Activated naive CD4-positive, alpha-beta T cell treated with anti-CD3 and anti-CD28 coated beads, Interleukin-2, amount 10 ng/mL, durations not matched to agents 7 days and 5 days (primary cell): ENCODE data around the gene APMAP.
A peak's percentile ranks its signal among the peaks of the same experiment; 100 is the strongest.
"Not testable (repeated sequence)": the region's sequence is repeated elsewhere in the genome, so short reads cannot be mapped to it uniquely, and the experiment has no call there.

Experiments
- CTCF ChIA-PET: fragments of 350-600 bp; sonication (Branson Sonifier 250); formaldehyde crosslinking; loops from one replicate; lab custom pipeline; 2021; ENCODE audit warnings: antibody characterized with exemption; lab: Charles Lee
- DNase-seq: peaks from one replicate; pipeline ENCODE4 v3.0.0-alpha.2; 2020
- H3K27ac Mint-ChIP-seq: one replicate; pipeline ENCODE4 v1.8.0; 2021; ENCODE audit warnings: mild to moderate bottlenecking, moderate library complexity, mixed read lengths
- H3K27me3 Mint-ChIP-seq: one replicate; pipeline ENCODE4 v1.8.0; 2021; ENCODE audit warnings: mild to moderate bottlenecking, mixed read lengths
- H3K36me3 Mint-ChIP-seq: one replicate; pipeline ENCODE4 v1.8.0; 2021; ENCODE audit warnings: mixed read lengths
- H3K4me1 Mint-ChIP-seq: one replicate; pipeline ENCODE4 v1.8.0; 2021; ENCODE audit warnings: mixed read lengths
- H3K4me3 Mint-ChIP-seq: one replicate; pipeline ENCODE4 v1.8.0; 2021; ENCODE audit warnings: mild to moderate bottlenecking, moderate library complexity, mixed read lengths
- H3K9me3 Mint-ChIP-seq: one replicate; pipeline ENCODE4 v1.8.0; 2021; ENCODE audit warnings: mixed read lengths

The APMAP gene

GRCh38 chr20:25007491-25008305, 15.1 kb upstream of the APMAP start:
- Mint-ChIP-seq H3K27ac (no peak overlapping the region), H3K4me1 (no peaks in the 10 kb centered on the region), H3K27me3 (no peaks in the 10 kb centered on the region), H3K36me3 (peaks cover 44% of the 10 kb centered on the region), H3K9me3 (no peaks in the 10 kb centered on the region), H3K4me3 (no peak overlapping the region)
- CTCF ChIA-PET: interaction anchor here (1.0 kb wide), 1 partner anchor 171 kb away, joined by 3 read pairs; no protein-coding TSS in a partner anchor
- no peak for DNase-seq

- H3K4me3 Mint-ChIP-seq: no peak overlapping the region
- no peak for DNase-seq
- H3K36me3 Mint-ChIP-seq: peaks cover 51% of the 10 kb centered on the region
- no peaks in the 10 kb centered on the region for H3K9me3 Mint-ChIP-seq
- H3K4me1 Mint-ChIP-seq: no peaks in the 10 kb centered on the region
- no peak overlapping the region for H3K27ac Mint-ChIP-seq
- no peaks in the 10 kb centered on the region for H3K27me3 Mint-ChIP-seq
- CTCF ChIA-PET: no interaction called here
Observed at GRCh38 chr20:25006431-25007167, 14.0 kb upstream of the APMAP start.

- no peaks in the 10 kb centered on the region for H3K27me3 Mint-ChIP-seq
- H3K4me1 Mint-ChIP-seq: no peaks in the 10 kb centered on the region
- H3K36me3 Mint-ChIP-seq: peaks cover 50% of the 10 kb centered on the region
- no peak overlapping the region for H3K4me3 Mint-ChIP-seq
- no peaks in the 10 kb centered on the region for H3K9me3 Mint-ChIP-seq
- DNase-seq: no peak
- H3K27ac Mint-ChIP-seq: no peak overlapping the region
- CTCF ChIA-PET: no interaction called here
Observed at GRCh38 chr20:25005661-25006060, 13.1 kb upstream of the APMAP start.

- DNase-seq: no peak
- Mint-ChIP-seq H3K36me3 (peaks cover 47% of the 10 kb centered on the region), H3K9me3 (no peaks in the 10 kb centered on the region), H3K27me3 (no peaks in the 10 kb centered on the region), H3K4me1 (no peaks in the 10 kb centered on the region), H3K4me3 (no peak overlapping the region), H3K27ac (no peak overlapping the region)
- CTCF ChIA-PET: interaction anchor here (1.1 kb wide), 1 partner anchor 60 kb away, joined by 4 read pairs; no protein-coding TSS in a partner anchor
Observed at GRCh38 chr20:25005220-25005619, 12.7 kb upstream of the APMAP start.

- Mint-ChIP-seq H3K9me3 (no peaks in the 10 kb centered on the region), H3K27me3 (peaks cover 16% of the 10 kb centered on the region), H3K27ac (no peak overlapping the region), H3K4me3 (no peak overlapping the region), H3K4me1 (no peaks in the 10 kb centered on the region), H3K36me3 (peaks cover 33% of the 10 kb centered on the region)
- CTCF ChIA-PET: interaction anchor here (0.6 kb wide), 1 partner anchor 61 kb away, joined by 3 read pairs; no protein-coding TSS in a partner anchor
- no peak for DNase-seq
Observed at GRCh38 chr20:25003002-25003401, 10.5 kb upstream of the APMAP start.

GRCh38 chr20:25001323-25001722, 8.8 kb upstream of the APMAP start:
- H3K27ac Mint-ChIP-seq, DNase-seq, H3K4me3 Mint-ChIP-seq, H3K9me3 Mint-ChIP-seq, H3K4me1 Mint-ChIP-seq, CTCF ChIA-PET: not testable (repeated sequence)
- Mint-ChIP-seq H3K27me3 (peaks cover 28% of the 10 kb centered on the region), H3K36me3 (peaks cover 21% of the 10 kb centered on the region)

- Mint-ChIP-seq H3K27me3 (peaks cover 35% of the 10 kb centered on the region), H3K4me3 (no peak overlapping the region), H3K4me1 (no peaks in the 10 kb centered on the region), H3K36me3 (peaks cover 16% of the 10 kb centered on the region), H3K9me3 (no peaks in the 10 kb centered on the region), H3K27ac (no peak overlapping the region)
- CTCF ChIA-PET: interaction anchor here (7.4 kb wide), 1 partner anchor 60 kb away, joined by 184 read pairs; the partner anchor contains the start of gene ACSS1
- DNase-seq: no peak
Observed at GRCh38 chr20:25000268-25000801, 7.8 kb upstream of the APMAP start.

GRCh38 chr20:24999568-24999967, 7.0 kb upstream of the APMAP start:
- no peak overlapping the region for H3K27ac Mint-ChIP-seq
- no peaks in the 10 kb centered on the region for H3K9me3 Mint-ChIP-seq
- DNase-seq: no peak
- CTCF ChIA-PET: interaction anchor here (1.4 to 7.4 kb wide), 2 partner anchors 37 to 61 kb away, joined by 3 to 184 read pairs; partner anchors contain the start of gene ACSS1
- H3K4me1 Mint-ChIP-seq: peaks cover 4% of the 10 kb centered on the region
- H3K36me3 Mint-ChIP-seq: peaks cover 16% of the 10 kb centered on the region
- H3K27me3 Mint-ChIP-seq: peaks cover 39% of the 10 kb centered on the region
- no peak overlapping the region for H3K4me3 Mint-ChIP-seq

- peaks cover 39% of the 10 kb centered on the region for H3K27me3 Mint-ChIP-seq
- CTCF ChIA-PET: interaction anchor here (1.2 to 7.4 kb wide), 4 partner anchors 37 to 180 kb away, joined by 3 to 184 read pairs (median 4); partner anchors contain the start of gene ACSS1
- H3K27ac Mint-ChIP-seq: peak overlapping the region; percentile 16
- H3K4me1 Mint-ChIP-seq: peaks cover 8% of the 10 kb centered on the region
- H3K36me3 Mint-ChIP-seq: peaks cover 14% of the 10 kb centered on the region
- H3K9me3 Mint-ChIP-seq: no peaks in the 10 kb centered on the region
- H3K4me3 Mint-ChIP-seq: no peak overlapping the region
- no peak for DNase-seq
Observed at GRCh38 chr20:24998631-24999445, 6.3 kb upstream of the APMAP start.

GRCh38 chr20:24998121-24998520, 5.6 kb upstream of the APMAP start:
- Mint-ChIP-seq H3K27me3 (peaks cover 39% of the 10 kb centered on the region), H3K36me3 (peaks cover 11% of the 10 kb centered on the region), H3K27ac (no peak overlapping the region), H3K9me3 (no peaks in the 10 kb centered on the region), H3K4me3 (no peak overlapping the region), H3K4me1 (peaks cover 13% of the 10 kb centered on the region)
- CTCF ChIA-PET: interaction anchor here (1.2 to 7.4 kb wide), 5 partner anchors 38 to 180 kb away, joined by 3 to 184 read pairs (median 5); partner anchors contain the start of gene ACSS1
- no peak for DNase-seq

GRCh38 chr20:24996449-24997377, 4.2 kb upstream of the APMAP start:
- H3K4me3 Mint-ChIP-seq: no peak overlapping the region
- DNase-seq: no peak
- peaks cover 22% of the 10 kb centered on the region for H3K4me1 Mint-ChIP-seq
- no peaks in the 10 kb centered on the region for H3K9me3 Mint-ChIP-seq
- H3K36me3 Mint-ChIP-seq: peaks cover under 1% of the 10 kb centered on the region
- peaks cover 39% of the 10 kb centered on the region for H3K27me3 Mint-ChIP-seq
- H3K27ac Mint-ChIP-seq: no peak overlapping the region
- CTCF ChIA-PET: interaction anchor here (0.6 to 7.4 kb wide), 9 partner anchors 14 to 1898 kb away, joined by 3 to 184 read pairs (median 4); partner anchors contain the start of gene ACSS1

- CTCF ChIA-PET: interaction anchor here (0.6 to 7.4 kb wide), 10 partner anchors 8 to 1897 kb away, joined by 3 to 184 read pairs (median 4); partner anchors contain the start of gene ACSS1
- no peak for DNase-seq
- peaks cover 39% of the 10 kb centered on the region for H3K27me3 Mint-ChIP-seq
- no peak overlapping the region for H3K27ac Mint-ChIP-seq
- peaks cover 31% of the 10 kb centered on the region for H3K4me1 Mint-ChIP-seq
- H3K4me3 Mint-ChIP-seq: no peak overlapping the region
- no peaks in the 10 kb centered on the region for H3K9me3 Mint-ChIP-seq
- H3K36me3 Mint-ChIP-seq: peaks cover 2% of the 10 kb centered on the region
Observed at GRCh38 chr20:24995741-24996448, 3.3 kb upstream of the APMAP start.
